Activated CD4-positive, CD25-positive, alpha-beta regulatory T cell treated with anti-CD3 and anti-CD28 coated beads, Interleukin-2, amount 50 U/mL, for 16 hours (primary cell): ENCODE data around the gene SDK1.
"Not testable (repeated sequence)": the region's sequence is repeated elsewhere in the genome, so short reads cannot be mapped to it uniquely, and the experiment has no call there.

ENCODE experiments used
- DNase-seq: peaks from one replicate; pipeline ENCODE4 v3.0.0-alpha.2; 2020; ENCODE audit warnings: low read depth, low spot score

Gene SDK1

DNA sequence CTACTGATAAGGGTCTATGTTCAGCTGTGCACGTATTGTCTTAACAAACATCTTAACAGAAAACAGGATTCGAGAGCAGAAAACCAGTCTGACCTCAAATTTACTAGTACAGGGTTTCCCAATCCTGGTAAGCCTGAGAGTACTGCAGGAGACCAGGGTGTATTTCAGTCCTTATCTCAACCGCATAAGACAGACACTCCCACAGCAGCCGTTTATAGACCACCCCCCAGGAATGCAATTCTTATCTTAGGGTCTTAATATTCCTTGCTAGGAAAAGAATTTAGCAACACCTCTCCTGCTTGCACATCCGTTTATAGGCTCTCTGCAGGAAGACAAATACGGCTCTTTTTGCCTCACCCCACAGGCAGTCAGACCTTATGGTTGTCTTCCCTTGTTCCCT is 277.3 kb downstream of the SDK1 start:
- DNase-seq, result no peak

DNA sequence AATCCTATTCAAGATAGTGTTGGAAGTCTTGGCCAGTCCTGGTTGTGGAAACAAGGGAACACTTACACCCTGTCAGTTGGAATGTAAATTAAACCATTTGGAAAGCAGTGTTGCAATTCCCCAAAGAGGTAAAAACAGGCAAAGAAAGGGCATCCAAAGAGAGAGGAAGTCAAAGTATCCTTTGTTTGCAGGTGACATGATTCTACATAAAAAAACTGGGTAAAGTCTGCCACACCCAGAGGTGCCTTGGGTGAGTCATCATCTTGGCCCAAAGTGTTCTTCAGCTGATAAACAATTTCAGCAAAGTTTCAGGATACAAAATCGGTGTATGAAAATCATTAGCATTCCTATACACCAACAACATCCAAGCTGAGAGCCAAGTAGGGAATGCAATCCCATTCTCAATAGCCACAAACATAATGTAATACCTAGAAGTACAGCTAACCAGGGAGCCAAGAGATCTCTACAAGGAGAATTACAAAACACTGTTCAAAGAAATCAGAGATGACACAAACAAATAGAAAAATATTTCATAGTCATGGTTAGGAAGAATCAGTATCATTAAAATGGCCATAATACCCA is 278.7 kb downstream of the SDK1 start:
- no peak for DNase-seq

DNA sequence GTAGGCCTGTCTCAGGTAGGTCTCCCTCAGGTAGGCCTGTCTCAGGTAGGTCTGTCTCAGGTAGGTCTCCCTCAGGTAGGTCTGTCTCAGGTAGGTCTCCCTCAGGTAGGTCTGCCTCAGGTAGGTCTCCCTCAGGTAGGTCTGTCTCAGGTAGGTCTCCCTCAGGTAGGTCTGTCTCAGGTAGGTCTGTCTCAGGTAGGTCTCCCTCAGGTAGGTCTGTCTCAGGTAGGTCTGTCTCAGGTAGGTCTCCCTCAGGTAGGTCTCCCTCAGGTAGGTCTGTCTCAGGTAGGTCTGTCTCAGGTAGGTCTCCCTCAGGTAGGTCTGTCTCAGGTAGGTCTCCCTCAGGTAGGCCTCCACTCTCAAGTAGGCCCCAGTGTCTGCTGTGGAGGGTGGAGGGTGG is 281.1 kb downstream of the SDK1 start:
- DNase-seq, result not testable (repeated sequence)

DNA sequence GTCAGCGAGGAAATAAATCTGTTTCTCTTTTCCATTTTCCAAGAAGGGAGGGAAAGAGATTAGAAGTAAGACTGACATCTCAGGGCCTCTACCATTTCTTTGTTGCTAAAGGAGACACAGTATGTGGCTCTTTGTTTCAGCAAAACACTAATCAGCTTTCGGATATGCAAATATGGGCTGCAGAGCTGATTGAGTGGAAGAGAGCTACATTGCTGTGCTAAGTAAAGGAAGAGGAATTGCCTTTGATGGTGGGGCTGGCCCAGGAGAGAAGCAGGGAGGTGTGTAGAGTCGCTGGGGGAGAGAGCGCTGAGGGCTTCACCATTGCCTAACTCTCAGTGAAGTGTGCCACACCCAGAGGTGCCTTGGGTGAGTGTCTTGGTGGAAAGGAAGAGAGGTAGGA is 284.8 kb downstream of the SDK1 start:
- DNase-seq, result no peak

DNA sequence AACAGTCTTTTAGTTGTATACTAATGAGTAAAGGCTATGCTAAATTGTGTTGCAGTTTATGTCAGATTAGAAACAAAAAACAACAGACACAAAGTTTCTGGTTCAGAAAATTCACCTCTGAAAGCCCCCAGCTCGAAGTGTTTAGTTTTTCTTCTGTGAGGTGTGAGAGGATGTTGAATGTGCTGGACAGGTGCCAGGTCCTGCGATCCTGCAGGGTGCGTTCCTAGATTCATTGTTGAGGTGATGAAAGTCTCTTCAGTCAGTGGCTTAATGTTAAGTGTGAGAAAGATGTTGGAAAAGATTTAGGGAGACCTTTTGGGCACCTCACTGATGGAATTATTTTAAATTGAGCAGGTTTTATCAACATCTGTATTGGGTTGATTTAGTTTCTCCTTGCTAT is 287.3 kb downstream of the SDK1 start:
- no peak for DNase-seq

DNA sequence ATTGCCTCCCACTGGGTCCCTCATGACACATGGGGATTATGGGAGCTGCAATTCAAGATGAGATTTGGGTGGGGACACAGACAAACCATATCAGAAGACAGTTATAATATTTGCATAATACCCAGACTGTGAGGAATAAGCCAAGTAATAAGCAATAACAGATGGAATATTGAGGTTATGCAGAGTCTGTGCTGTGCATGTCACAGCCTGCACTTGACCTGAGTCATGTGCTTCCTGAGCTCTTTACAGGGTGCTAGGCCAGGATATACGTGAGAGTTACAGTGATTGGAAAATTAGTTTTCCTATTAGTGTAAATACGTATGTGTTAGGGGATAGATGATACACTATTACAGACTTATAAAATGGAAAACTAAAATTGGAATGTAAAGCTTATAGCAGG is 288.7 kb downstream of the SDK1 start:
- DNase-seq, result no peak

DNA sequence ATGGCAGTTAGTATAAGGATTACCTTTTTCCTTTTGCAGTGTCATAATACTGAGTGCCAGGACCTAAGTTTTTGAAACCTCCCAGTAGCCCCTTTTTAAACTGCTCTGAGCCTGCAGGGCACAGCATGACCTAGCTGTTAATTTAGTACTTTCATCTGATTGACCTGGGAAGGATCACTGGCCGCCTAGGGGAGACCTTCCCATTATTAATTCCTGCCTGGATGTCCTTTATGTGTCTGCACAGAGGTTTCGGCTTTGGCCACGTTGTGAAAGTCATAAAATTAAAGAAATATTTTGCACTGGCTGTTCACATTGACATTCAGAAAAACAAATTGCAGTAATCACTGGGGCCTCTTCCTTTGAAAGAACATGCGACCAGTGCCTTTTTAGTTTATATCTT is 290.2 kb downstream of the SDK1 start:
- DNase-seq, result no peak

DNA sequence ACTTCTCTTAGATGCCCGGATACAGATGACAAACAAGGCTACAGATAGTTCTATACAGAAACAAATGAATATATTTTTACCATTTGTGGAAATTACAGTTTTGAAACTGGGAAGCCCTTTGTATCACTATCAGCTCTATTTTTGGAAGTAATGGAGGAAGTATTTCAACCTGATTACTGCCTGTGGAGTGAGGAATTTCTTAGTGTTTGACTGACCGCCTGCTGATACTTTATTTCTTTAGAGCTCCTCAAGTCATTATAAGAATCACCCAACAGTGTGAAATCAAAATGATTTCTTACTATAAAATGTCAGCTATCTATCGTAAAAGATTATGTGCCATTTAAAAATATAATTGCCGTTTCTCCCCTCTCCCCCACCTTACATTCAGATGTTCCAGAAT is 290.9 kb downstream of the SDK1 start:
- DNase-seq, result no peak

DNA sequence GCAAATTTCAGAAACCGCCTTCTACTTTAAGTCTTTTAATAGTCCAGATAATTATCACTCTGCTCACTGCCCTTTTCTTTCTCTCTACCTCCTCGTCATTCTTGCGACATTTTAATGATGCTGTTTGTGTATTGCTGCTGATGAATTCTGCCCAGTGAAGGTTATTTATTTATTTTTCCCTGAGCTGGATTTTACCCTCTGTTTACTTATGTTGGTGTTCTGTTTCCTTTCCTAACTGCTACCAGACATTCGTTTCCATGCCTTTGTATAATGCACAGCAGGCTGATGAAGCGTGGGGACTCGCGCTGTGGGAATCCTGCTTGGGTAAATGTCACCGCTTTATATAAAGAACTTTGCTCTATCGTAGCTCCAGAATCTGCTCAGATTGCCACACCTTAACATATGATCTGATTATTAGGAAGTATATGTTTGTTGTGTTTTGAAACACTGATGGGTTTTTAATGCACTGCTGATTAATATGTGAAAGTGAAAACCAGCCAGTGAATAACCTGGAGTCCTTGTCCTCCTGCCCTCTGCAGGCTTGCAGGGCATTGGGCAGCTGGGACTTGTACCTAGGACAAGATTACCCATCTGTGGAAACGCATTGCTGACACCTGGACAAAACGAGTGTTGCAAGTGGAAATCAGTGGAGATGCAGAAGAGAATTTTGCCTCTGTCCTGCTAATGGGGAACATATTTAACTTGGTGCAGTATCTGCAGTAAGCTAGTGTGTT is 291.5 kb downstream of the SDK1 start:
- no peak for DNase-seq

DNA sequence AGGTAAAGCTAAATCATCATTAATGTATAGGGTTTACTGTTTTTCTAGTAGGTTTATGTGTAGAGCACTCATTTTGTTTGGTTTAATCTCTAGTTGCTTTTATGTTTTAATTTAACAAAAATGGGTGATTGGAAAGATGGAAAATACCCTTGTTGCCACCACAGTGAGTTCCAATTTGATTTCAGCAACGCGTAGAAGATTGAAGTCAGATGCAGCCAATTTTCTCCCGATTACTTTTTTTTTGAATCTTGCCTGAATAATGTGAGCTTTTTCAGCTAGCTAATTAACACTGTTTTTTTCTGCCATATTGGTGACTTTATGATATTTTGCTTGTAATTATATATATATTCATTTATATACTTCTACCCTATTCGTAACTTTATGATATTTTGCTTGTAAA is 293.8 kb downstream of the SDK1 start:
- DNase-seq, result no peak

DNA sequence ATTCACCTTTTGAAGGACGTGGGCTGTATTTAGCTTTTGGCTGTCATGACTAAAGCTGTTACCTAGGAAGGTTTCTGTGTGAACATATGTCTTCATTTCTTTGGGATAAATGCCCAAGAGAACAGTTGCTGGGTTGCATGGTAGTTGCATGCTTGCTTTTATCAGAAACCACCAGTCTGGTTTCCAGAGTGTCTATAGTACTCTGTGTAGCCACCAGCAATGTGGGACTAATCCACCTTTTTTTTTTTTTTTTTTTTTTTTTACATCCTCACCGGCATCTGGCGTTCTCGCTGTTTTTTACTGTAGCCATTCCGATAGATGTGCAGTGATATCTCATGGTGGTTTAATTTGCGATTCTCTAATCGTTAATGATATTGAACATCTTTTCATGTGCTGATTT is 297.8 kb downstream of the SDK1 start:
- no peak for DNase-seq

DNA sequence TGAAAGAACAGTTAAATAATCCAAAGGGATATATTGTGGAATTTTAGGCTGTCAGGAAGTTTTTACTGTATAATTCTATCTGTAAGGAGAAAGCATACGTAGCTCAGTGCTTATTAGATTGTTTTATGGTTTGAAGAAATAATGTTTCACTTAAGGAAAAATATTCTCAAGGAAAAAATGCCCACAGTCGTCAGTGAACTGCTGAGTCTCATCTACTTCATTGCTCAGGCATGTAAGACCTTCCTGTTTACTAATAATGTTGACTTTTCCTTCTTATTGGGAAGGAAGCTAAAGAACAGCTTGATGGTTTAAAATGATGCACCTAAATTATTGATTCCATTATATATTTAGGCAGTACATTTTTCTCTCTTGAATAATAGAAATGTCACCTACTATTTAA is 304.2 kb downstream of the SDK1 start:
- DNase-seq, result no peak

DNA sequence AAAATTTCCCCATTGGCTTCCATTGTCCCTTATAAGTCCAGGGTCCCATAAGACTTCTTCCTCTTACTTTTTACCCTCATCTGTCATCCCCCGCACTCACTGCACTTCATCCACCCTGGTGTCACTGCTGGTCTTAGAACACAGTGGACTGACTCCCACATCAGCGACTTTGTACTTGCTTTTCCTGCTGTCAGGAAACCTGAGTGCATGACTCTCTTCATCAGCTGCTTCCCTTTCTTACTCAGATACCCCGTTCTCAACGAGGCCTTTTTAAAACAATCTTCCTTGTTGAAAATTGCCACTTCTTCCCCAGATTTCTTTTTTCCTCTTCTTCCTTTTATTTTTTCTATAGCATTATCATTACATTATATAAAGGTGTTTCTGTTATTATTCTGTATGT is 305.4 kb downstream of the SDK1 start:
- no peak for DNase-seq

DNA sequence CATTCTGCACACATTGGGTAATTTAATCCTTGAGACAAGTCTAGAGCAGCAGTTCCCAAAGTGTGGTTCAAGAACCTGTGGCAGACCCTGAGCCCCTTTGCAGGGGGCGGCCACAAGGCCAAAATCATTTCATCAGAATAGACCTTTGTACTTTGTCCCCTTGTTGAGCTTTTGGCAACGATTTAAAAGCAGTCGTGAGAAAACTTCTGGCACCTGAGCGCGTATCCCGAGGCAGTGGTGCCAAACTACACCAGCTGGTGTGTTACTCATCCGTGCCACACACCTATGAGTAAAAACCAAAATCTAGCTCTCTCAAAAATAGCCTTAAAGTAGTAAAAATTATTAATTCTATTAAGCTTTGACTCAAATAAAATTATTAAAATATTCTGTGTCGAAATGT is 306.8 kb downstream of the SDK1 start:
- no peak for DNase-seq

DNA sequence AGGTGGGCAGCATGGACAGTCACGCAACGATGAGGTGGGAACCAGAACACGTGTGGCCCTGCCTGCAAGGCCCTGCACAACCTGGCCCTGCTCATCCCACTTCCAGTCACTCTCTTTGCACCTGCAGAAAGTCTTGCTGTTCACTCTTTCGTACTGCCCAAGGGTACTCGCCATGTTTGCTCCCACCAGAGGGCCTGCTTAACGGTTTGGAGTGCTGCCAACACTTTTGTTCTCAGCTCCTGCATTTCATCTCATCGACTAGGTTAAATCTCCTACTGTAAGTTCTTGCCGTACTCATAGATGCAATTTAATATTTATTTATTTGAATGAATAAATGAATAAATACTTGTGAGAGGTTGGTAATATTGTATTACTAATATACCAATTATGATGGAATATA is 315.3 kb downstream of the SDK1 start:
- no peak for DNase-seq

DNA sequence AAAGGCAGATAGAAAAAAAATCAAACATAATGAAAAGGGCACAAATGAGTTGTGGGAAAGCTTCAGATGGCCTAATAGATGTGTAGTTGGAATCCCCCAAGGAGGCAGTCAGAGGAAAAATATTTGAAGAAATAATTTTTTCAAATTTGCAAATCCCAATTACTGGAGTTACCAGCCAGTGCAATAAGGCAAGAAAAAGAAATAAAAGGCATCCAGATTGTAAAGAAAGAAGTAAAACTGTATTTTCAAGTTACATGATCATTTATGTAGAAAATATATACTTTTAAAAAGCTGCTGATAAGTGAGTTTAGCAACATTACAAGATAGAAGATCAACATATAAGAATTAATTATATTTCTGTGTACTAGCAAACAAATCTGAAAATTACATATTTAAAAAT is 329.0 kb downstream of the SDK1 start:
- no peak for DNase-seq

DNA sequence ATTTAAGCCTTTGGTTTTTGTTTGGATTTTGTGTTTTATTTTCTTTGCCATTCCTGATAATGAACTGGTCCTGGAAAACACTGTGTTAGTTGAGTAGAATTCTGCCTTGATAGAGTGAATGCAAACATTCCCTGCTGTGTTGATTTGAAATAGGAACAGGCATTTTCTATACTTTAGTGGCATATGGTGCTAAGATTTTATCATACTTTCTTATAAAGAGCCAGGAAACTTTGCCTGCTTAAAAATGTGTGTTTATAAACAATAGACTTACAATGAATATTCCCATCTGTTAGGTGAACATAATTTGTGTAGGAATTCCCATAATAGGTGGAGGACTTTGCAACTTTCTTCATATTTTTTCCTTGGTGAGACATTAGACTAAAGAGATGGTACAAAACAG is 333.3 kb downstream of the SDK1 start:
- no peak for DNase-seq

DNA sequence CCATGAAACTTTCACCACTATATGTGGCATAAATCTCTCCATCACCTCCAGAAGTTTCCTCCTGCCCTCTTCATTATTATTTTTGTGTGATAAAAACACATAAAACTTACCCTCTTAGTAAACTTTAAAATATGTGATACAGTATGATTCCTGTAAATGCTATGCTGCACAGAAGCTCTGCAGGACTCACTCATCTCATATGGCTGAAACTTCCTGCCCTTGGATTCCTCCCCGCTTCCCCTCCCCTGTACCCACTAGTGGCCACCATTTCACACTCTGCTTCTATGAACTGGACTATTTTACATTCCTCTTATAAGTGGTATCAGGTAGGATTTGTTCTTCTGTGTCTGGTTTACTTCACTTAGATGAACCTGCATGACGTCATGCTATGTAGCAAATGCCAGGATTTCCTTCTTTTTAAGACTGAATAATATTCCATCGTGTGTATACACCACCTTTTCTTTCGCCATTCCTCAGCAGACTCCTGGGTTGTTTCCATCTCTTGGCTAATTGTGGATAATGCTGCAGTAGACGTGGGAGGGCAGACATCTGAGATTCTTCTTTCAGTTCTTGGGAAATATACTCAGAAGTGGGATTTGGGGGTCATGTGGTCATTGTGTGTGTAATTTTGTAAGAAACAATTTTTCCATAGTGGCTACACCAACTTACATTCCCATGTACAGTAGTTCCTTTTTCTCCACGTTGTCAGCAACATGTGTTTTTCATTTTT is 335.2 kb downstream of the SDK1 start:
- DNase-seq, result no peak

DNA sequence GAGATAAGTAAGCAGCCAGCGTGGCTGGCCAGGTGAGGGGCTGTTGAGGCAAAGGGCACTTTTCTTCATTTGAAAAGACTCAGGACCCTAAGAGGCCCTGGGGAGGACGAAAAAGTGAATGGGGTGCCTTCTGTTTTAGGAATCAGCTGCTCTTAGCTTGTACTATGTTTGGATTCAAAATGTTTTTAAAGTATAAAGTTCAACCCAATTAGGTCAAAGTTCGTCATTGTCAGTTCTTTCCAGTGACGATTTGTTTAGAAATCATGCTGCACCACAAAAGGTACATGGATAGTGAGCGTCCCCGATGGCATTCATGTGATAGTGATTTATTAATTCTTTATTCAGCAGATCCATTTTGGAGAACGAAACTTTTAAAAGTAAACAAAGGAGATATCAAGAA is 338.2 kb downstream of the SDK1 start:
- DNase-seq, result no peak

DNA sequence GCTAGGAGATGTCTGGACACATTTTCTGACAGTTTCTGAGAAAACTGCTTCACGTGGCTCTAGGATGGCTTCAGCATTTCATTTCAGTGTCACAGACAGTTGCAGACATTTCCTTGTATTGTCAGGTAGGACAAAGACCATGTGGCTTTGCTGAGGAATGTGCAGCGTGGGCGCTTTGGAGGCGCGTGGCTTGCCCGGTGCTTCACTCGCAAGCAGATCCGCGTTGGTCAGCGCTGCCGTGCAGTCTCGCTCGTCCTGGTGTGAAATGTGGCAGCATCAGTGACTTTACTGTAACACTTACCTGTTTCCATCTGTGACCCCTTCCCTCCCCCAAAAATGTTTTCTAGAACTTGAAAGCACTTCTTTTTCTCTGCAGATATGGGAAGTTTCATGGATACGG is 340.5 kb downstream of the SDK1 start:
- no peak for DNase-seq

DNA sequence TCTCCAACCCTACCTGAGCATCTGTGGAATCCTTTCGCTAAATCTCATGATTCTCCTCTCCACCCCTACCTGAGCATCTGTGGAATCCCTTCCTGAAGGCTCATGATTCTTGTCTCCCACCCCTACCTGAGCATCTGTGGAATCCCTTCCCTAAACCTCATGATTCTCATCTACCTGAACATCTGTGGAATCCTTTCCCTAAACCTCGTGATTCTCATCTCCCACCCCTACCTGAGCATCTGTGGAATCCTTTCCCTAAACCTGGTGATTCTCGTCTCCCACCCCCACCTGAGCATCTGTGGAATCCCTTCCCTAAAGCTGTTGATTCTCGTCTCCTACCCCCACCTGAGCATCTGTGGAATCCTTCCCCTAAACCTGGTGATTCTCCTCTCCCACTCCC is 342.0 kb downstream of the SDK1 start:
- no peak for DNase-seq

DNA sequence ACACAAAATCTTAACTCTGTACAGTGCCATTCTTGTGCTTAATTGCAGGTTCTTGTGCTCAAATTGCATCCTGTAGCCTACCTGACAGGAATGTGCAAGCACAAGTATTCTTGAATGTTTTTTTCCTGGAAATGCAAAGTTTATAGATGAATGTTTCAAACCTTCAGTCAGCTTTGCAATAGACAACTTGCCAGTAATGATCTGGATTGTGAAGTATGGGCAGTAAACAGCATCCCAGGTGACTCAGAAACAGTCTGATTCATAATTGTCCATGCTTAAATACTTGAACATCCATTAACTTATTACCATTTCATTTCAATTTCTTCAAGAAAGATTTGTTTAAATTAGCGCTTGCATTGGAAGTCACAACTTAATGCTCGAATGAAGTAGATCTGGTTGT is 347.2 kb downstream of the SDK1 start:
- no peak for DNase-seq

DNA sequence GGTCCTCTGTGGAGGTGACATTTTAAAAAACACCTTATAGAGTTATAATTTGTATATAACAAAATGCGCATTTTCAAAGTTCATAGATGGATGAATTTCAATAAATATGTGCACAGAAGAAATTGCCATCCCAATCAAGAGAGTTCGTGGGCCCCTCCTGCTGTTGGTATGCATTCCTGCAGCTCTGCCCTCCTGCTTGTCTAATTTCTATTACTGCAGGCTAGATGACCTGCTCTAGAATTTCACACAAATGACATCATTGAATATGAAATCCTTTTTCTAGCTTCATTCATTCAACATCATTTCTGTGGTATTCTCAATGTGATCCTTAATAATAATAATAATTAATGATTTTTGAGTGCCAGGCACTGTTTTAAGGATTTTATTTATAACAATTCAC is 348.2 kb downstream of the SDK1 start:
- no peak for DNase-seq
